DMS 273 (cell line): ENCODE results near the gene RPS2.

Source experiments
- DNase-seq: peaks from one replicate; lab custom pipeline; 2025; ENCODE audit not compliant: unreplicated experiment; lab: John Stamatoyannopoulos, UW

RPS2 gene

DNA sequence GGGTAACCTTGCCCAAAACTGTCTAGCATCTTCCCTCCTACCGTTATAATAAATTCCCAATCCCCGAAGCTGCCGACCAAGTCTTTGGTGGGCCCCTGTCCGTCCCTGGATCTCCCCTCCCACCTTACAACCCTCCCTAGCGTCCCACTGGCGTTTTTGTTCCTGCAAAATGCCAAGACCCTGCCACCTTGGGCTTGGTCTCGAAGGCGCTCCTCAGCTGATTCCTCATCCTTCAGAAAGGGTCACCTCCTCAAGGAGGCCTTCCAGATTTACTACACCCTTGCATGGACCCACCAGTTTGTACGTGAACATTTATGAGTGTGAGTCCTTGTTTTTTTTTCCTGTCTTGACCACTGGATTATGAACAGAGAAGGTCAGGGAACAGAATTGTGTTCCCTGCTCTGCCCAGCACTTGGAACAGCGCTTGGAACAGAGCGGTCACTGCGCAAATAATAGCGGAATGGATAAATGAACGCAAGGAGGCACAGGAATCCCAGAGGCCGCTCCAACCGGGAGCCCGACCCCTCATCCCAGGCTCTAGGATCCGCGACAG, 18.4 kb upstream of the RPS2 start:
- no peak for DNase-seq

DNA sequence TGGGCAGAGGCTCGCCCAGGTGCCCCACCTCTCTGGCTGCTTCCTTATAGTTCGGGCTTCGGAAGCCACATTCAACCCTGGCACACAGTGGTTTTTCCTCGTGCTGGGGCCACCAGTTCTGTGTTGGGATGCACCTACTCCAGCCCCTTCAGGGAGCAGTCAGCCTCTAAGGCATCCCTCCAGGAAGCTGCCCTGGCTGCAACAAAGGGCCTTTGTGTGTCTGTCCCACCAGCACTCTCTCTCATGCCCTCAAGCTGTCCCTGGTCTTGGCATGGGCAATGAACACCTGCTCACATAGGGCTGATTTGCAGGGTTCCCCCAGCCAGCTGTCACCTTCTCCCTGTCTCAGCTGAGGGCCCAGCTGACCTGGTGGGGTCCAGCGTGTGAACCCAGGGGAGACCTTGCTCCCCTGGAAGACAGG, 17.4 kb upstream of the RPS2 start:
- DNase-seq: peak; percentile 82

DNA sequence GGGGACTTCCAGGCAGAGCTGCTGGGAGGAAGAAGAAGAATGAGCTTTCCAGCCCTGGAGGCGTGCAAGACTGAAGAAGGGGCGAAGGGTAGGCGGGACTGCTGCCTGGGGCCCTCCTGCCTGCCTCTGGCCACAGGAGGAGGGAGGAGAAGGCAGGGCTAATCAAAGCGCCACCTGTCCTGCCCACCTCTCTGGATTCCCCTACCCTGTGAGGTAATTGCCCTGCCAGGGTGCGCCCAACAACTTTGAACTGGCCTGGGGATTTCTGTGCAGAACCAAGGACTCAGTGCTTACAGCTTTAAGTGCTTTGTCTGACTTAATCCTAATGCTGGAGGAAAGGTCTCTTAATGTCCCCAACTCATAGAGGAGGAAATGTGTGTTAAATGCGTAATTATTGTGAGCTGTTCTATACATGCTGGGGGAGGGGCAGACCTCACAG, 16.8 kb upstream of the RPS2 start, which contains the start of gene NOXO1:
Gene NOXO1, minus strand, starts transcription at position 72 of the 439 bp plus-strand sequence. CDS start 290 bp downstream, outside the sequence.
- peak; percentile 65 for DNase-seq

DNA sequence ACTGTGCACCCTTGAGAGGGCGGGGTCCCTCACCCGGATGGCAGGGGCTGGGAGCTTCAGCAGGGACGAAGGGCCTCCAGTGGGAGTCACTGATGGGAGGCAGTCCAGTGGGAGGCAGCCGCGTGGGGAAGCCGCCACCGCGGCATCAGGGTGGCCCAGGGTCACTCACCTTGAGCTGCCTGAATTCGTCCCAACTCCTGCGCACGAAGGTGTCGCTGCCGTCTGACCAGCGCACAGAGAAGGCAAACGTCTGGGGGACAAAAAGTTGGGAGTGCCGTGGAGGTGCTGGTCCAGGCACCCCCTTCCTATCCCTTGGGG, 16.1 kb upstream of the RPS2 start:
- no peak for DNase-seq

DNA sequence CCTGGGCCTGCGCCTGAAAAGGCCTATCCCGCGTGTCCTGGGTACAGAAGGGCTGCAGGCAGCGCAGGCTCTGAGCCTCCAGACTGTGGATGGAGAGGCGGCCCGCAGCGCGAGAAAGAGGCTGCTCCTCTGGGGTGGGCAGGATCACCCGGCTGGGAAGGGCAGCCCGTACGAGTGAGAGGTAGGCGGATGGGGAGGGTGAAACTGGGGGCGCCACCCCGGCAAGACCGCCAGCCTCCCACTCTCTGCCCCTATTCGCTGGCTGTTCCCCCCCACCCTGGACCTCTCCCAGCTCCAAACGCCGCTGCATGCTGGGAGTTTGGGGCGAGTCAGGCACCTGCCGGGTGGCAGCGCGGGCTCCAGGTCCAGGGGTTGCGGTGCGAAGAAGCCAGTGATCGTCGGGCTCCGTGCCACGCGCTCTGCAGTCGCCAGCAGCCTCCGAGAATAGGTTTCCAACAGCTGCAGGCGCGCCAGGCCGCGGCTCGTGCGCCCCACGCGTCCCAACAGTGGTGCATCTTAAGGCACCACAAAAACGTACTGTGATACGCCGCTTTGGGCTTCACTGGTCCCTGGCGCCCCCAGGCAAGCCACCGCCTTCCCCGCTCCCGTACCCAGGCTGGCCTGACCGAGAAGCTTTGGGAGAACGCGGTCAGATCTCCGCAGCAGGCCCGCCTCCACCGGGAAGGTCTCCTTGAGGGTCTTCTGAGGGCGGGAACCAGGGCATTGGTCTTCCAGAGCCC, 15.6 kb upstream of the RPS2 start:
- peak; percentile 74 for DNase-seq

DNA sequence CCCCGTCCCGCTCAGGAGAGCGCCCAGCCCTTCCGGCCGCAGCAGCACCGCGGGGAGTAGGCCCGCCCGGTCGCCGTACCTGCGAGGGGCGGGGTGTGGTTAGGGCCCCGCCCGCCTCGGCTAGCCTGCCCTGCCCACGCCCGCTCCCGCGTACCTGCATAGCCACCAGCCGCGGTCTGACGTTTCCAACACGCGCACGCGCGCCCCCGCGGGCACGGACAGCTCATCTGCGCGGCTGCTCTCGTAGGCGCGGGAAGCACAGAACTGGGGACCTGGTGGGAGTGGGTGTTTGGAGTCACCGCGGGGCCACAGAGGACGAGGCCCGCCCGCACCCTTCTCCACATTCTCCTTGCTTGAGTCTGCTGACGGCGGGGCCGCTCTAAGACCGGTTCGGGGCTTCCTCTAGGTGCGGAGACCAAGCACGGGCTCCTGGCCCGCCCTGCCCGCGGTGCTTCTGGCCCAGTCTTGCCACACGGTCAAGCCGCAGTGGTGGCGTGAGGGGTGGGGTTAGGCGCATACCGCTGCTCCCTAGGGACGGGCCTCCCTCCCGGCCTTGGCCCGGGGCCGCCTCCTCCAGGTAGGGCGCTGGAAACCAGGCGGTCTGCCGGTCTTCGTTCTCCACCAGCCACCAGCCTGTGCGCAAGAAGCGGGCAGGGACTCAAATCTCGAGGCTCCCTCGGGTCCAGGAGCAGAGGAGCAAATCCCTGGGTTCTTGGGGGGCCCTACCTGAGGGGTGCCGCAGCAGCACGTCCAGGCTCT, 14.8 kb upstream of the RPS2 start:
- DNase-seq: peak; percentile 67

DNA sequence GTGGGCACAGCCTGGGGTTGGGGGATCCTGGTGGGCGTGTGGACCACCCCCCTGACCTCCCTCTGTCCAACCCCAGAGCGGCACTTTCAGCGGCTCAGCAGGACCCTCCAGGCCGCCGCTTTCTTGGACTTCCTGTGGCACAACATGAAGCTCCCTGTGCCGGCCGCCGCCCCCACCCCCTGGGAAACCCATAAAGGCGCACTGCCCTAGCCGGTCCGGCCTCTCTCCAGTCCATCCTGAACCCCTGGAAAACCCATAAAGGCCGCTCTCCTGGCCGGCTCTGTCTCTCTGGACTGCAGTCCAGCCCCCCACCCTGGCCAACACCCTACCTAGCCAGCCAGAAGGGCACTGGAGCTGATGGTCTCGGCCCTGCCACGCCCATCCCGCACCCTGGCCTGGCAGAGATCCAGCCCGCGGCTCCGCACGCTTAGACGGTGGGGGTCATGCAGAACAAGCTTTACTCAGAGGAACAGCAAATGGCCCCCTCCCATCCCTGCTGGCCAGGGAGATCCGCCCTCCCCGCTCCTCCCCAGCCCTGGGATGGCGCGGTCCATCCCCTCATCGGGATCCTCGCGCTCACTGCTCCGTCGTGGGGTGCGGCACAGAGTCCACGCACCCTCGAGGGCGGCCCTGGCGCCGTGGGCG, 14.0 kb upstream of the RPS2 start:
- no peak for DNase-seq

DNA sequence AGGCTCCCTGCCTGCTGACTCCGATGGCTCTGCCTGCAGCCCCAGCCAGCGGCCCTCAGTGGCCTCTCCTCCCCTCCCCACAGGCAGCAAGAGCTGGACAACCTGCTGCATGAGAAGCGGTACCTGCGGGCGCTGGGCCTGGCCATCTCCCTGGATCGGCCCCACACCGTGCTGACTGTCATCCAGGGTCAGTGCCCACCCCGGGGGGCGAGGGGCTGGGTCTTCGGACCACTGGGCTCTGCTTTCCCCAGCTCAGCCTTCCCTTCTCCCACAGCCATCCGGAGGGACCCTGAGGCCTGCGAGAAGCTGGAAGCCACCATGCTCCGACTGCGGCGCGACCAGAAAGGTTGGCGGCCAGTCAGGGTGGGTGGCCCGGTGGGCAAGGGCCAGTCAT, 13.2 kb upstream of the RPS2 start:
- DNase-seq: no peak

DNA sequence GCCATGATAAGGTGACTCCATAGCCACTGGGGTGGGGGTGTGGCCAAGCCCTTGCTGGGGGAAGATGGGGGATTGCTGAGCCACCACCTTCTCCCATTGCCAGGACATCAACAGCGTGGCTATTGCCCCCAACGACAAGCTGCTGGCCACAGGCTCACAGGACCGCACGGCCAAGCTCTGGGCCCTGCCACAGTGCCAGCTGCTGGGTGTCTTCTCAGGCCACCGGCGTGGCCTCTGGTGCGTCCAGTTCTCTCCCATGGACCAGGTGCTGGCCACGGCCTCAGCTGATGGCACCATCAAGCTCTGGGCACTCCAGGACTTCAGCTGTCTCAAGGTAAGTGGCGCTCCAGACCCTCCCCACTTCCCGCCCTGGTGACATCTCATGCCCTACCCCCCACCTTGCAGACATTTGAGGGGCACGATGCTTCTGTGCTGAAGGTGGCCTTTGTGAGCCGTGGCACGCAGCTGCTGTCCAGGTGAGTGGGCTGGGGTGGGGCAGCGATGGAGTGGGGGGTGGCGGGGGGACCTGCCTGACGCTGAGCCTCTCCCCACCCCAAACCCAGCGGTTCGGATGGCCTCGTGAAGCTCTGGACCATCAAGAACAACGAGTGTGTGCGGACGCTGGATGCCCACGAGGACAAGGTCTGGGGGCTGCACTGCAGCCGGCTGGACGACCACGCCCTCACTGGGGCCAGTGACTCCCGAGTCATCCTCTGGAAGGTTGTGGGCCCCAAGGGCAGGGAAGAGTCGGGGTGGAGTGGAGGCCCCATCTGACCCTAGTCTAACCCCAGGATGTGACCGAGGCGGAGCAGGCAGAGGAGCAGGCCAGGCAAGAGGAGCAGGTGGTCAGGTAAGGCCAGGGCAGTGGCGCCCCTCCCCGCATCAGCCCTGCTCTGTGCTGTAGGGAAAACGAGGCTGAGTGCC, 12.6 kb upstream of the RPS2 start:
- DNase-seq: no peak

DNA sequence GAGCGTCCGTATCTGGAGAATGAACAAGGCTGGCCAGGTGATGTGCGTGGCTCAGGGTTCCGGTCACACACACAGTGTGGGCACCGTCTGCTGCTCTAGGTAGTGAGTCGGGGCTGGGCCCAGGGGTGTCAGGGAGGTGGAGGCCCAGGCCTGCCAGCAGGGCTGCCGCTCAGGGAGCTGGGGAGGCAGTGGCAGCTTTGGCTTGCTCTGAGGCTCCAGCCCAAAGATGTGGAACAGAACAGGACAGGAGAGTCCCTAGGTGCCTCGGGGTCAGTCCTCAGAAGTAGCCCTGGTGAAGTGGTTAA, 11.5 kb upstream of the RPS2 start:
- no peak for DNase-seq

DNA sequence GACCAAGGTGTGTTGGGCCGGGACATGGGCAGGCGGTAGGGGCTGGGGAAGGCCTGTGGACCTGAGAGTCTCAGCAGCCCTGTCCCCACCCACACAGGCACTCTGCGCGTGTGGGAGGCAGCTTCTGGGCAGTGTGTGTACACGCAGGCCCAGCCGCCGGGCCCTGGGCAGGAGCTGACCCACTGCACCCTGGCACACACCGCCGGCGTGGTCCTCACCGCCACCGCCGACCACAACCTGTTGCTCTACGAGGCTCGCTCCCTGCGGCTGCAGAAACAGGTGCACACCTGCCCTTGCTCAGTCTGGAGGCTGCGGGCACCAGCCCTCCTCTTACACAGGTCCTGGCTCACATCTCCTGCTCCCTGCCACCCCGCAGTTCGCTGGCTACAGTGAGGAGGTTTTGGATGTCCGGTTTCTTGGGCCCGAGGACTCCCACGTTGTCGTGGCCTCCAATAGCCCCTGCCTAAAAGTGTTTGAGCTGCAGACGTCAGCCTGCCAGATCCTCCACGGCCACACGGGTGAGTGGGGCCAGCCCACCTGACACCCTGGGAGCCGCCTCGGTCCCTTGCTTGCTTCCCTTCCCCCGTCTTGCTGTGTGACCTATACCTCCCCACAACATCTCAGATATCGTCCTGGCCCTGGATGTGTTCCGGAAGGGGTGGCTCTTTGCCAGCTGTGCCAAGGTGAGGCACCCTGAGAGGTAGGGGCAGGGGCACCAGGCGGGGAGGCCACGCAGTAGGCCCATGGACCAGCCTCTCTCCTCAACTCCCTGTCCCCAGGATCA, 11.0 kb upstream of the RPS2 start:
- DNase-seq: no peak

DNA sequence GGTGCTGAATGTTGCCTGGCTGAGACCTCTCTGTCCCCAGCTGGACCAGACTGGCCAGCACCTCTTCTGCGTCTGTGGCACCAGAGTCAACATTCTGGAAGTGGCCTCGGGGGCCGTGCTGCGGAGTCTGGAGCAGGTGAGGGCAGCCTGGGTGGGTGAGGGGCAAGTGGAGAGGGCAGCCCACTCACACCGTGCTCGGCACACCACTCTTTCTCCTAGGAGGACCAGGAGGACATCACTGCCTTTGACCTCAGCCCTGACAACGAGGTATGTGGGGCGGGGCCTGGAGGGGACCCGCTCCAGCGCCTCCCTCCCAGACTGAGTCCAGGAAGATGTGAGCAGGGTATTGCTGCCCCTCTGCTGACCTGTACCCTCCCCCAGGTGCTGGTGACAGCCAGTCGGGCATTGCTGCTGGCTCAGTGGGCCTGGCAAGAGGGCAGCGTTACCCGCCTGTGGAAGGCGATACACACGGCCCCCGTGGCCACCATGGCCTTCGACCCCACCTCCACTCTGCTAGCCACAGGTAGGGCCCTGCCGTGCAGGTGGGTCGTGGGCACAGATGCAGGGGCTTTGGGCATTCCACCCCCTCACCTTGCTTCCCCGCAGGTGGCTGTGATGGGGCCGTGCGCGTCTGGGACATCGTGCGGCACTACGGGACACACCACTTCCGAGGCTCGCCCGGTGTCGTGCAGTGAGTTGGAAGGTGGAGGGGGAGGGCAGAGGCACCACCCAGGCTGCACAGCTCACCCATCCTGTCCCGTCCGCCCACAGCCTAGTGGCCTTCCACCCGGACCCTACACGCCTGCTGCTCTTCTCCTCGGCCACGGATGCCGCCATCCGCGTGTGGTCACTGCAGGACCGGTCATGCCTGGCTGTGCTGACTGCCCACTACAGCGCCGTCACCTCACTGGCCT, 9.8 kb upstream of the RPS2 start:
- DNase-seq: no peak

DNA sequence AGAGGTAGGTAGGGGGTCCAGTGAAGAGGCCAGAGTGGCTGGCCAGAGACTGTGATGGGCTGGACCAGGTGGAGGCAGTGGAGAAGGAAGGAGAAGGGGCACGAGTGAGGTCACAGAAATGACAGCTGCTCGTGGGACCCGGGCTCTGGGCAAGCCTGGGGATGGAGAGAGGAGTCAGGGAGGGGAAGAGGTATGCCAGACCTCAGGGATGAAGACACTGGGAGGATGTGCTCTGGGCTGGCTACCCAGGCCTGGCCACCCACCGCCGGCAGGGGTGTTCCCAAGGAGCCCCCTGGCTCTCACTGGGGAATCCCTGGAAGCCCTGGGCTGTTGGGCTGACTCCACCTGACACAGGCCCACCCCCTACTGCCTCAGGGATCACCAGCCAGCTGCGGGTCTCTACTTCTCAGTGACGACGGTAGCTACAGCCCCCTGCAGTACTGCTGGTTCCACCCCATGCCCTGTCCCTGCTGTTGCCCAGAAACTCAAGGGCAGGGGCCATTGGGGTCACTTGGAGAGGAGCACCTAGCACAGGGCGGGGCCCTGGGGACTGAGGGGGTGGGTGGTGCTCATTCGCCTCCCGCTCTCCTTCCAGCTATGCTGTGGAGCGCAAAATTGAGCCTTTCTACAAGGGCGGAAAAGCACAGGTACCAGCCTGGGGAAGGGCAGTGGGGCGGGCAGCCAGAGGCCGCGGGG, 9.0 kb upstream of the RPS2 start:
- no peak for DNase-seq

DNA sequence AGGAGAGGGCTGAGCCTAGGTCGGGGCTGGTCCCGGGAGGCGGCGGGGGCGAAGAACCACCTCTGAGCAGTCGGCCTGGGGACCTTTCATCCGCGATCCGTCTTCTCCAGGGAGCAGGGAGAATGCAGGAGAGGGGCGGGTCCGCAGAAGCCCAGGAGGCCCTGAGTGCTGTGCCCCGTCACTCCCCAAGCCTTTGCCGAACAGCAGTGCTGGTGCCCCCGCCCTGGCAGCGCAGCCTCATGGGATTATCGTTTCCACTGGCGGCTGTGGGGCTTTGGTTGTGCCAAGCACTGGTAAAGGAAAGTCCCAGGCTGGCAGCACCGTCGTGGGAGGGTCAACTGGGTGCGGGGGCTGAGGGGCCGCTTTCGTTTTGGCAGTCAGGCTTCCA, 7.9 kb upstream of the RPS2 start:
- DNase-seq: peak; percentile 68

DNA sequence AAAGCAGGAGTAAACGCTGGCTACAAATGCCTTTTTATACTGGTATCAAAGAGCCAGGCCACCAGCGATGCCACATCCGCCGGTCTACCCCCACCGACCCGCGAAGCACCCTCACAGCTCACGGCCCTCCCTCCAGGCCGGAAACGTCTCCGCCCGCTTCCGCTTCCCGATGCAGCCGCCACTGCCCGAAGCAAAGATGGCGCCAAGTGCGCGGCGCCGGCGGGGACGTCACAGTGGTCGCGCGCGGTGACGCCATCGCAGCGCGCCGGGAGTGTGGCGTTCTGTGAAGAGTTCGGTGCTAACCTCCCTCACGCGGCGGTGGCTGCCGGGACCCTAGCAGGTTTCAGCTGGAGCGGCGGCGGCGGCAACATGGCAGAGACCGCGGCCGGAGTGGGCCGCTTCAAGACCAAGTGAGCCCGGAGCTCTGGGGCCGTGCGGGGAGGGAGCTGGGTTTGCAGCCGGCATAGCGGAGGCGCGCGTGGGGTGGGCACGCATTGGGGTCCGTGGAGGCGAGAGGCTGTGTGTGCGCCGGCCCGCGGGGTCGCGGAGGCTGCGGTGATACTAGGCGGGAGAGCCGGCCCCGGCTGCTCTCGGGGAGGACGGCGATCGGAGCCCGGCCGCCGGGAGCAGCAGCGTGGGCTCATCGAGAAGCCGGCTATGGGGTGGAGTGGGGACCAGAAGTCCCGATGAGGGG, 7.3 kb upstream of the RPS2 start, which contains the start of gene TBL3:
Gene TBL3, plus strand, starts transcription at position 258 of the 694 bp plus-strand sequence. Its CDS starts 112 bp downstream, at position 370.
- peak; percentile 98 for DNase-seq

DNA sequence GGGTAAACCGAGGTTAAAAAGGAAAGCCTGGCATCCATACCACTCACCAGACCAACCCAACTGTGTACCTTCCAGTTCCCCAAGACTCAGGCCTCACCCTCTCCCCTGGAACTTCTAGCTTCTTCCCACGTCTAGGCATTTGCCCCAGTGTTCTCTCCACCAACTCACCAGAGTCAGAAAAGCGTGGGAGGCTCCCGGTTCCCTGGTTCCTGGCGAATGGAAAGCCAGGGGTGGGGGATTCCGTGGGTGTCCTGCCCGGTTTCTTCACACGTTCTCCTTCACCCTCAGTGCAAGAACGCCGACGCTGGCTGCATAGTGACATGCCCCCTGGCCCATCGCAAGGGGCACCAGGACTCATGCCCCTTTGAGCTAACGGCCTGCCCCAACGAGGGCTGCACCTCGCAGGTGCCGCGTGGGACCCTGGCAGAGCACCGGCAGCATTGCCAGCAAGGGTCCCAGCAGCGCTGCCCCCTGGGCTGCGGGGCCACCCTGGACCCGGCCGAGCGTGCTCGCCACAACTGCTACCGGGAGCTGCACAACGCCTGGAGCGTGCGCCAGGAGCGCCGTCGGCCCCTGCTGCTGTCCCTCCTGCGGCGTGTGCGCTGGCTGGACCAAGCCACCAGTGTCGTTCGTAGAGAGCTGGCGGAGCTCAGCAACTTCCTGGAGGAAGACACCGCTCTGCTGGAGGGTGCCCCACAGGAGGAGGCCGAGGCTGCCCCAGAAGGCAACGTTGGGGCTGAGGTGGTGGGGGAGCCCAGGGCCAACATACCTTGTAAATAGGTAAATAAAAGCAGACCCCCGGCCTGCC, 3.7 kb upstream of the RPS2 start:
- no peak for DNase-seq

DNA sequence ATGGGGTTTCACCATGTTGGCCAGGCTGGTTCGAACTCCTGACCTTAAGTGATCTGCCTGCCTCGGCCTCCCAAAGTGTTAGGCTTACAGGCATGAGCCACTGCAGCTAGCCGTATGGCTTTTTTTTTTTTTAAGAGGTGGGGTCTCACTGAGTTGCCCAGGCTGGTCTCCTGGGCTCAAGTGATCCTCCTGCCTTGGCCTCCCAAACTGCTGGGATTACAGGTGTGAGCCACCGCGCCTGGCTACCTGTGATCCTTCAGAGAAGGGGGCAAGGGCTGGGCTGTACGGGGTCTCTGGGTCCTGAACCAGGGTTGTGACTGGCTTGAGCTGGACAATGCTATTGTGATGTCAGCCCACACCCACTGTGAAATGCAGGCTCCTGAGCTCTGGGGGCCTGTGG, 1.8 kb upstream of the RPS2 start, which contains the start of gene RNF151:
Gene RNF151, plus strand, starts transcription at position 397 of the 400 bp plus-strand sequence. CDS start 26 bp downstream, outside the sequence.
- no peak for DNase-seq
